ENCODE measurements around the gene OXNAD1.

OXNAD1 gene

GRCh38 chr3:16337856-16338540 lies 73.0 kb downstream of the OXNAD1 start:
- no peak overlapping the region for H2AFZ ChIP-seq (ENCODE audit: low read length)
- H3K36me3 ChIP-seq (replicated peaks; ENCODE audit: insufficient read depth, low read length), result no peaks in the 10 kb centered on the region
- no peak overlapping the region for H3K4me2 ChIP-seq (ENCODE audit: low read depth, low read length)
- H3F3A ChIP-seq (ENCODE audit: insufficient read depth, low read length), result no peaks in the 10 kb centered on the region
- H4K20me1 ChIP-seq (ENCODE audit: insufficient read depth, low read length), result no peaks in the 10 kb centered on the region
- H3K79me2 ChIP-seq (ENCODE audit: low read length), result no peaks in the 10 kb centered on the region
- no peak overlapping the region for H3K9ac ChIP-seq (ENCODE audit: low read length)
- no peak overlapping the region for H3K27ac ChIP-seq (ENCODE audit: low read length)
- no peaks in the 10 kb centered on the region for H3K9me3 ChIP-seq (replicated peaks; ENCODE audit: insufficient read depth, low read length)
- TF ChIP-seq EZH2 (optimal IDR thresholded peaks at IDR 0.05; ENCODE audit: low read depth, low read length) (no peak), CTCF (IDR thresholded peaks at IDR 0.05; ENCODE audit: low read length) (no peak), EZH2phosphoT487 (IDR thresholded peaks at IDR 0.05; ENCODE audit: low read length) (no peak)
- no peak overlapping the region for H3K4me3 ChIP-seq (ENCODE audit: low read length)
- no peak for DNase-seq
- H3K27me3 ChIP-seq (replicated peaks; ENCODE audit: insufficient read depth, low read length), result no peaks in the 10 kb centered on the region
- H3K4me1 ChIP-seq (ENCODE audit: low read length), result no peaks in the 10 kb centered on the region
- no peaks in the 10 kb centered on the region for H3K9me2 ChIP-seq (replicated peaks; ENCODE audit: insufficient read depth, low read length)

DNA sequence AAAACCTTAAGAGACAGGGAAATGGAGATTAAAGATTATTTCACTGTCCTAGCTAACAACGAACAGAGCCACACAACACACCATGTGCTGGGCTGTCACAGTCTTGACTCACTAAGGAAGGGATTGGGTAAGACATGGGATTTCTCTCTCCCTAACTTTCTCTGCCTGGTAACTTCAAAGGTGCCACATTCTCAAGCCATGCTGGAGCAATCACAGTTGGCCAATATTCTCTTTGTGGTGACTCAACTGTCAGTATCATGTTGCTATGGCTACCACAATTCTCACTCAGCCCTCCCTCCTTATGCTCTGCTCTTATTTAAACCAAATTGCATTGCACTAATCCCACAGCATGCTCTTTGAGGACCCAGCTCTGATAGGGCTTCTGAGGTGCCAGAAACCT lies 74.0 kb downstream of the OXNAD1 start:
- no peak for TF ChIP-seq EZH2phosphoT487 (IDR thresholded peaks at IDR 0.05; ENCODE audit: low read length)
- no peak for TF ChIP-seq CTCF (IDR thresholded peaks at IDR 0.05; ENCODE audit: low read length)
- TF ChIP-seq EZH2 (optimal IDR thresholded peaks at IDR 0.05; ENCODE audit: low read depth, low read length), result no peak
- DNase-seq, result no peak
- no peaks in the 10 kb centered on the region for H3K9me2 ChIP-seq (replicated peaks; ENCODE audit: insufficient read depth, low read length)
- no peaks in the 10 kb centered on the region for H3K27me3 ChIP-seq (replicated peaks; ENCODE audit: insufficient read depth, low read length)
- no peak overlapping the region for H3K27ac ChIP-seq (ENCODE audit: low read length)
- H2AFZ ChIP-seq (ENCODE audit: low read length), result no peak overlapping the region
- no peak overlapping the region for H3K4me2 ChIP-seq (ENCODE audit: low read depth, low read length)
- no peak overlapping the region for H3K4me3 ChIP-seq (ENCODE audit: low read length)
- no peaks in the 10 kb centered on the region for H3K4me1 ChIP-seq (ENCODE audit: low read length)
- no peaks in the 10 kb centered on the region for H3K9me3 ChIP-seq (replicated peaks; ENCODE audit: insufficient read depth, low read length)
- H3K79me2 ChIP-seq (ENCODE audit: low read length), result no peaks in the 10 kb centered on the region
- H3K9ac ChIP-seq (ENCODE audit: low read length), result no peak overlapping the region
- H4K20me1 ChIP-seq (ENCODE audit: insufficient read depth, low read length), result no peaks in the 10 kb centered on the region
- no peaks in the 10 kb centered on the region for H3K36me3 ChIP-seq (replicated peaks; ENCODE audit: insufficient read depth, low read length)
- H3F3A ChIP-seq (ENCODE audit: insufficient read depth, low read length), result no peaks in the 10 kb centered on the region

- H3K27ac ChIP-seq (ENCODE audit: low read length), result no peak overlapping the region
- no peaks in the 10 kb centered on the region for H3K9me2 ChIP-seq (replicated peaks; ENCODE audit: insufficient read depth, low read length)
- no peak overlapping the region for H3K4me3 ChIP-seq (ENCODE audit: low read length)
- H3K9ac ChIP-seq (ENCODE audit: low read length), result no peak overlapping the region
- H3F3A ChIP-seq (ENCODE audit: insufficient read depth, low read length), result no peaks in the 10 kb centered on the region
- DNase-seq, result no peak
- H3K9me3 ChIP-seq (replicated peaks; ENCODE audit: insufficient read depth, low read length), result no peaks in the 10 kb centered on the region
- H2AFZ ChIP-seq (ENCODE audit: low read length), result no peak overlapping the region
- H3K4me1 ChIP-seq (ENCODE audit: low read length), result no peaks in the 10 kb centered on the region
- H3K79me2 ChIP-seq (ENCODE audit: low read length), result no peaks in the 10 kb centered on the region
- no peak for TF ChIP-seq EZH2 (optimal IDR thresholded peaks at IDR 0.05; ENCODE audit: low read depth, low read length)
- TF ChIP-seq CTCF (IDR thresholded peaks at IDR 0.05; ENCODE audit: low read length), result no peak
- TF ChIP-seq EZH2phosphoT487 (IDR thresholded peaks at IDR 0.05; ENCODE audit: low read length), result no peak
- H4K20me1 ChIP-seq (ENCODE audit: insufficient read depth, low read length), result no peaks in the 10 kb centered on the region
- no peak overlapping the region for H3K4me2 ChIP-seq (ENCODE audit: low read depth, low read length)
- no peaks in the 10 kb centered on the region for H3K27me3 ChIP-seq (replicated peaks; ENCODE audit: insufficient read depth, low read length)
- no peaks in the 10 kb centered on the region for H3K36me3 ChIP-seq (replicated peaks; ENCODE audit: insufficient read depth, low read length)
Measured at GRCh38 chr3:16343101-16343500, 78.1 kb downstream of the OXNAD1 start.

Measured in MM.1S (cell line).